Measurements from ENCODE around the gene OR2W3.
"Not testable (repeated sequence)": the region's sequence is repeated elsewhere in the genome, so short reads cannot be mapped to it uniquely, and the experiment has no call there.

OR2W3 gene

GRCh38 chr1:247919952-247920351 is 24.6 kb downstream of the OR2W3 start, which contains the start of gene OR2T8:
Gene OR2T8 (plus strand): TSS chr1:247920252. CDS start chr1:247921018, 766 bp downstream.
- no peak for TF ChIP-seq CTCF (IDR thresholded peaks at IDR 0.05)
- TF ChIP-seq ZFX (IDR thresholded peaks at IDR 0.05; ENCODE audit: borderline replicate concordance) = no peak
- H3K27ac ChIP-seq = no peak within 1 kb of the TSS

- TF ChIP-seq CTCF (IDR thresholded peaks at IDR 0.05) (no peak), ZFX (IDR thresholded peaks at IDR 0.05; ENCODE audit: borderline replicate concordance) (no peak)
Observed at GRCh38 chr1:247923941-247924340, 28.6 kb downstream of the OR2W3 start.

GRCh38 chr1:247924868-247925267 is 29.5 kb downstream of the OR2W3 start, which contains the start of gene OR2AJ1:
Gene OR2AJ1 (plus strand): TSS chr1:247924889. CDS start chr1:247933769, 8,880 bp downstream.
- H3K27ac ChIP-seq = no peak within 1 kb of the TSS
- TF ChIP-seq CTCF (IDR thresholded peaks at IDR 0.05) (no peak), ZFX (IDR thresholded peaks at IDR 0.05; ENCODE audit: borderline replicate concordance) (no peak)

More at GRCh38 chr1:247923941-247924340, 28.6 kb downstream of the OR2W3 start:
- H3K27ac ChIP-seq = no peak overlapping the region

GRCh38 chr1:247933989-247934388 is 38.6 kb downstream of the OR2W3 start:
- no peak overlapping the region for H3K27ac ChIP-seq
- TF ChIP-seq ZFX (IDR thresholded peaks at IDR 0.05; ENCODE audit: borderline replicate concordance) (no peak), CTCF (IDR thresholded peaks at IDR 0.05) (no peak)

- TF ChIP-seq CTCF (IDR thresholded peaks at IDR 0.05) (no peak), ZFX (IDR thresholded peaks at IDR 0.05; ENCODE audit: borderline replicate concordance) (no peak)
- H3K27ac ChIP-seq = no peak overlapping the region
Observed at GRCh38 chr1:247935781-247936180, 40.4 kb downstream of the OR2W3 start.

GRCh38 chr1:247936415-247936814 is 41.0 kb downstream of the OR2W3 start:
- TF ChIP-seq ZFX (IDR thresholded peaks at IDR 0.05; ENCODE audit: borderline replicate concordance) (no peak), CTCF (IDR thresholded peaks at IDR 0.05) (no peak)
- H3K27ac ChIP-seq = no peak overlapping the region

GRCh38 chr1:247936965-247937734 is 41.8 kb downstream of the OR2W3 start:
- TF ChIP-seq CTCF (IDR thresholded peaks at IDR 0.05) = peak; percentile 95
- H3K27ac ChIP-seq = not testable (repeated sequence)

All from 22Rv1 (cell line).